ENCODE data around the gene CARD11. TPM values are rescaled to one million over a fixed set of nuclear protein-coding genes. Genes with fewer than 3 reads are reported as not detected.

Gene CARD11
- total RNA-seq, 1 experiment from 2014 or later, result 0.82 TPM

- POLR2A ChIA-PET, result no interaction called here
- H3K27ac ChIP-seq (ENCODE audit: low read length), result no peak overlapping the region
- TF ChIP-seq SIN3A (IDR thresholded peaks at IDR 0.05; ENCODE audit: borderline replicate concordance, insufficient read depth, low read depth, low read length), result no peak
- no peak for TF ChIP-seq POLR2AphosphoS5 (IDR thresholded peaks at IDR 0.05; ENCODE audit: low read depth, low read length)
- TF ChIP-seq CTCF (IDR thresholded peaks at IDR 0.05), result no peak
- TF ChIP-seq, protein P1, sequence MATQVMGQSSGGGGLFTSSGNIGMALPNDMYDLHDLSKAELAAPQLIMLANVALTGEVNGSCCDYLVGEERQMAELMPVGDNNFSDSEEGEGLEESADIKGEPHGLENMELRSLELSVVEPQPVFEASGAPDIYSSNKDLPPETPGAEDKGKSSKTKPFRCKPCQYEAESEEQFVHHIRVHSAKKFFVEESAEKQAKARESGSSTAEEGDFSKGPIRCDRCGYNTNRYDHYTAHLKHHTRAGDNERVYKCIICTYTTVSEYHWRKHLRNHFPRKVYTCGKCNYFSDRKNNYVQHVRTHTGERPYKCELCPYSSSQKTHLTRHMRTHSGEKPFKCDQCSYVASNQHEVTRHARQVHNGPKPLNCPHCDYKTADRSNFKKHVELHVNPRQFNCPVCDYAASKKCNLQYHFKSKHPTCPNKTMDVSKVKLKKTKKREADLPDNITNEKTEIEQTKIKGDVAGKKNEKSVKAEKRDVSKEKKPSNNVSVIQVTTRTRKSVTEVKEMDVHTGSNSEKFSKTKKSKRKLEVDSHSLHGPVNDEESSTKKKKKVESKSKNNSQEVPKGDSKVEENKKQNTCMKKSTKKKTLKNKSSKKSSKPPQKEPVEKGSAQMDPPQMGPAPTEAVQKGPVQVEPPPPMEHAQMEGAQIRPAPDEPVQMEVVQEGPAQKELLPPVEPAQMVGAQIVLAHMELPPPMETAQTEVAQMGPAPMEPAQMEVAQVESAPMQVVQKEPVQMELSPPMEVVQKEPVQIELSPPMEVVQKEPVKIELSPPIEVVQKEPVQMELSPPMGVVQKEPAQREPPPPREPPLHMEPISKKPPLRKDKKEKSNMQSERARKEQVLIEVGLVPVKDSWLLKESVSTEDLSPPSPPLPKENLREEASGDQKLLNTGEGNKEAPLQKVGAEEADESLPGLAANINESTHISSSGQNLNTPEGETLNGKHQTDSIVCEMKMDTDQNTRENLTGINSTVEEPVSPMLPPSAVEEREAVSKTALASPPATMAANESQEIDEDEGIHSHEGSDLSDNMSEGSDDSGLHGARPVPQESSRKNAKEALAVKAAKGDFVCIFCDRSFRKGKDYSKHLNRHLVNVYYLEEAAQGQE (IDR thresholded peaks at IDR 0.05; ENCODE audit: insufficient read depth in 1 of 2, low read depth in 2 of 2, low read length in 1 of 2), result no peak
- TF ChIP-seq TCF7L2 (IDR thresholded peaks at IDR 0.05; ENCODE audit: low read depth, low read length), result no peak
- H3K9me3 ChIP-seq (ENCODE audit: control insufficient read depth, insufficient read depth, low read depth, low read length), result no peaks in the 10 kb centered on the region
- DNase-seq (ENCODE audit: low read depth, low spot score) (no peak), ATAC-seq (no peak)
- no peaks in the 10 kb centered on the region for H3K36me3 ChIP-seq (ENCODE audit: control insufficient read depth, insufficient read depth, low read length)
- CTCF ChIA-PET, result interaction anchor here (0.7 kb wide), 2 partner anchors 38 to 173 kb away, joined by 3 to 6 read pairs; no protein-coding TSS in a partner anchor
- H3K27me3 ChIP-seq (ENCODE audit: control insufficient read depth, insufficient read depth, low read length), result no peaks in the 10 kb centered on the region
- intact Hi-C loops (cut with micrococcal nuclease; ENCODE audit: unreplicated experiment), result no loop called here
- no peaks in the 10 kb centered on the region for H3K4me1 ChIP-seq (ENCODE audit: control insufficient read depth, insufficient read depth, low read length)
- no TSS peak for BruUV-seq (replicated peaks)
- H3K4me3 ChIP-seq (ENCODE audit: low read depth in 2 of 2, low read length in 2 of 2), result no peak overlapping the region
- in situ Hi-C loops (cut with HindIII; ENCODE audit: low pct_unique_long_range_greater_than_20kb, low sequenced_read_pairs), result no loop called here
Measured at GRCh38 chr7:2927592-2927991, 116.1 kb downstream of the CARD11 start.

GRCh38 chr7:2926896-2927405 is 116.7 kb downstream of the CARD11 start:
- no peaks in the 10 kb centered on the region for H3K9me3 ChIP-seq (ENCODE audit: control insufficient read depth, insufficient read depth, low read depth, low read length)
- BruUV-seq (replicated peaks), result no TSS peak
- ChIA-PET CTCF (interaction anchor here (0.7 kb wide), 1 partner anchor 476 kb away, joined by 5 read pairs; no protein-coding TSS in a partner anchor), POLR2A (no interaction called here)
- TF ChIP-seq SIN3A (IDR thresholded peaks at IDR 0.05; ENCODE audit: borderline replicate concordance, insufficient read depth, low read depth, low read length), result no peak
- no peak for TF ChIP-seq CTCF (IDR thresholded peaks at IDR 0.05)
- TF ChIP-seq POLR2AphosphoS5 (IDR thresholded peaks at IDR 0.05; ENCODE audit: low read depth, low read length), result no peak
- no peak for TF ChIP-seq TCF7L2 (IDR thresholded peaks at IDR 0.05; ENCODE audit: low read depth, low read length)
- TF ChIP-seq, protein P1 (IDR thresholded peaks at IDR 0.05; ENCODE audit: insufficient read depth in 1 of 2, low read depth in 2 of 2, low read length in 1 of 2), result no peak
- H3K27ac ChIP-seq (ENCODE audit: low read length), result no peak overlapping the region
- DNase-seq (ENCODE audit: low read depth, low spot score) (no peak), ATAC-seq (no peak)
- no peaks in the 10 kb centered on the region; the same call in 1 of the 2 replicates for H3K4me1 ChIP-seq (ENCODE audit: control insufficient read depth, insufficient read depth, low read length)
- no peak overlapping the region for H3K4me3 ChIP-seq (ENCODE audit: low read depth in 2 of 2, low read length in 2 of 2)
- no peaks in the 10 kb centered on the region for H3K36me3 ChIP-seq (ENCODE audit: control insufficient read depth, insufficient read depth, low read length)
- intact Hi-C loops (cut with micrococcal nuclease; ENCODE audit: unreplicated experiment) (no loop called here), in situ Hi-C loops (cut with HindIII; ENCODE audit: low pct_unique_long_range_greater_than_20kb, low sequenced_read_pairs) (no loop called here)
- H3K27me3 ChIP-seq (ENCODE audit: control insufficient read depth, insufficient read depth, low read length), result no peaks in the 10 kb centered on the region
